HuH-7.5 (cell line): ENCODE data around the gene CARHSP1.
"Not testable (repeated sequence)": the region's sequence is repeated elsewhere in the genome, so short reads cannot be mapped to it uniquely, and the experiment has no call there.

Experiments
- DNase-seq: peaks from one replicate; pipeline ENCODE4 v3.0.0; 2011; ENCODE audit warnings: low spot score

Gene CARHSP1

GRCh38 chr16:8868416-8869211 lies at the start of gene CARHSP1:
CARHSP1 (minus strand) TSS chr16:8869006; CDS start chr16:8859328, 9,678 bp downstream.
- peak; percentile 92 for DNase-seq

- DNase-seq = not testable (repeated sequence)
Measured at GRCh38 chr16:8917336-8917735, 48.5 kb upstream of the CARHSP1 start.

- no peak for DNase-seq
Measured at GRCh38 chr16:8916541-8917225, 47.9 kb upstream of the CARHSP1 start.

GRCh38 chr16:8915722-8916301 lies 47.0 kb upstream of the CARHSP1 start:
- DNase-seq = no peak

DNA sequence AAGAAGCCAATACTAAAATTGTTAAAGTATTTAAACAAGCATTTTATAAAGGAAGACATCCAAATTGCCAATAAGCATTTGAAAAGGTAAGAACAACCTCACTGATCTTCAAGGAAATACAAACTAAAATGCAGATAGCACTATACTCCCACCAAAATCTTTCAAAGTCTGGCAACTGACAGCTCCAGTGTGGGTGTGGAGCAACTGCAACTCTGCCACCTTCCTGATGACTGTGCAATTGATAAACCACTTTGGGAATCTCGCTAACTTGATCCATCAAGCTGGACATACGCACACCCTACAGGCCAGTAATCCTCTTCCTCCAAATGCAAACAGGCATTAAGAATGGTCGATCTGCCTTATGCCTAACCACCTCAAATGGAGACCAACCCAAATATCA lies 45.3 kb upstream of the CARHSP1 start:
- DNase-seq = no peak

DNA sequence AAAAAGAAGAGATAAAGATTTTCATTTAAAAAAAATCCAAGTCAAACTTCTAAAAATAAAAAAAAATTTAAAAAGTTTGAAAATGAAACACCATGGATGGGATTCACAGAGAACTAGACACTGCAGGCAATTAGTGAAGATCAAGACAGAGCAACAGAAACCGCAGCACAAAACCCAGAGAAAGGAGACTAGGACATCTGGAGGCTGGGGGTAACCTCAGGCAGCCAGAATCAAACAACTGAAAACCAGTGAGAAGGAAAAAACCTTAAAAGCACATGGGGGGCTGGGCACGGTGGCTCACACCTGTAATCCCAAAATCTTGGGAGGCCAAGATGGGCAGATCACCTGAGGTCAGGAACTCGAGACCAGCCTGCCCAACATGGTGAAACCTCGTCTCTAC lies 44.0 kb upstream of the CARHSP1 start:
- no peak for DNase-seq

DNA sequence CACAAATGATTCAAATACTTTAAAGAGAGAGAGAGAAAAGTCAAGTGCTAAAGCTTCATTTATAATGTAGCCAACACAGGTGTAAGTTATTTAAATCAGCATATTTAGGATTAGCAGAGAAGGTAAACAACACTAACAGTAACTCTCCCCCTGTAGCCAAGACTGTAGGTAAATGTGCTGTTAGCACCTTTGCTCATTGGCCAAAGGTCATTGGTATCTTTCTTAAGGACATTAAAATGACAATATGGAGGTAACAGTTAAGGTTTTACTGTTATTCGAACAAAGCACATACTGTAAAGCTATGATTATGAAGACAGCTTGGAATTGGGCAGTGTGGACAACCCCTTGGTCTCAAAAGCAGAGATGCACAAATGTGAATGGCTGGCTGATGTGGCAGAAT lies 42.0 kb upstream of the CARHSP1 start:
- DNase-seq = no peak

GRCh38 chr16:8908810-8909468 lies 40.1 kb upstream of the CARHSP1 start:
- DNase-seq = no peak

- no peak for DNase-seq
Measured at GRCh38 chr16:8907096-8907495, 38.3 kb upstream of the CARHSP1 start.

- DNase-seq = no peak
Measured at GRCh38 chr16:8905795-8906591, 37.2 kb upstream of the CARHSP1 start.

DNA sequence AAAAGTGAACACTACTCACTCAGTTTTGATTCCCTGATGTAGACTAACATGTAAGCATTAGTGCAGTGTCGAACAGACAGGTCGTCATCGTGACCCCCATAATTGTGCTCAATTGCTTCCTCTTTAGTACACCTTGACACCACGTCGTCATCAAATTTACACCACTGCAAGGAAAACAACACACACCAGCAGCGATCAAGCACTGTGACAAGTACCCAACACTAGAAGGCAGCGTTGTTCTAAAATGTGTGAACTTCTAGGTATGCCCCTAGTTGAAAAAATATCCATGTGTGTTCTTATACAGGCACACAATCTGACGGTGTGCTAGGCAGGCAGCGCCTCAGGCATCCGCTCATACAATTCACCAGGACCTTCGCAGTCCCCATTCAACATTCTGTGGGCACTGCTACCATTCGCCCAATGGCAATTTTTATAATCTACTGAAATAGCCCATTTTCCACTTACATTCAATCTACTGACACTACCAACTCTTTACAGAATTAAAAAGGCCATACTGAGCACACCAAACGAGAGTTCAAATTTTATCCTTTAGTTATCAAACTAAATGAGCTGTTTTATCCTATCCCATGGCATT lies 36.5 kb upstream of the CARHSP1 start:
- DNase-seq = no peak

DNA sequence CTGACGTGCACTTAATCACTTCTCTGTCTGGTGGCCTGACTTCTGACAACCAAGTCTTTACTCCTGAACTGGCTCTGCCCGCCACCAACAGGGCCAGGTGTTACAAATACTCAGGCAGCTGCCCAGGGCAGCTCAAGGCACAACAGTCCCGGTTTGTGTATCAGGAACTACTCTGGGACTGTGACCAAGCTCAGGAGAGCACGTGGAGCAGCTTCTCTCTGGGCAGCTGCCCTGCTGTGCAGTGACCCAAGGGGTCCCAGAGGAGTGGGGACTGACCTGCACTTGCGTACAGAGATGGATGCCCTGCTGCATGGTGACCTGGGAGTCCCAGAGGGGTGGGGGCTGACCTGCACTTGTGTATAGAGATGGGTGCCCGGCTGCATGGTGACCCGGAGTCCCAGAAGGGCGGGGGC lies 35.2 kb upstream of the CARHSP1 start:
- no peak for DNase-seq

DNA sequence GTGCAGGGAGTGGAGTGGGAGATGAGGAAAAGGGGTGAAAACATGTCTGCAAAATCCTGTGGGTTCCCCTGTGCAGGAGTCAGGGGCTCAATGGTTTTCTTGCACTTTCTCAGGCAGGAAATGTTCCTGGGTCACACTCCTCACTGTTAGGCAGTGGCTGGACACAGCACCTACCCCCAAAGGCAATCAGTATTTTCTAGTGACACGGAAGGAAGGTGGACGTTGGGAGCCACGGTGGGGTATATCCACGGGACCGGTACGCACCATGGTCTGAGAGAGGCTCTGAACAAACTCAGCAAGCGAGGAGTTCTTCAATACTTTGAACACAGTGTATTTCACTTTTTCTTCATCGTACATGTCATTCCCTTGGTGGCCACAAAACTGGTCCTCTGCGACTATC lies 34.2 kb upstream of the CARHSP1 start:
- DNase-seq = no peak

DNA sequence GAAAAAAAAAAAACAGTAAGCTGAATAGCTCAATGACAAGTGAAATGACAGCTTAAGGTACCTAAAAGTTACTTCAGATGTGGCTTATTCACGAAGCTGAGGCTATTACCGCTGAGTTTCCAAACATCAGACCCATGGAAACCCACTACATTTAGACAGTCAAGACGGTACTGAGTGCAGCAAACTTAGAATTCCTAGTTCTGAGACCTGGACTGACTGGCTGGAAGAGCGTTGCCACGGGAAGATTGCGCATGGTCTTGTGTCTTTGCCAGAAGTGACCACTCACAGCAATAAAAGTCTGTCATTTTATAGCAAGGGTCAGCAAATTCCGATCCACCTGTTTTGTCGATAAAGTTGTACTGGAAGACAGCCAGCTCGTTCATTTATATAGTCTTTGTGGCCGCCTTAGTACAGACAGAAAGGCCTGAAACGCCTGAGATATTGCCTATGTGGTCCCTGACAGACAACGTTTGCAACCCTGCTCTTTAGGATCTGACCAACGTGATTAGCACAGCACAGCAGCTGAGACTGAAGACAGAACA lies 32.6 kb upstream of the CARHSP1 start:
- DNase-seq = no peak

DNA sequence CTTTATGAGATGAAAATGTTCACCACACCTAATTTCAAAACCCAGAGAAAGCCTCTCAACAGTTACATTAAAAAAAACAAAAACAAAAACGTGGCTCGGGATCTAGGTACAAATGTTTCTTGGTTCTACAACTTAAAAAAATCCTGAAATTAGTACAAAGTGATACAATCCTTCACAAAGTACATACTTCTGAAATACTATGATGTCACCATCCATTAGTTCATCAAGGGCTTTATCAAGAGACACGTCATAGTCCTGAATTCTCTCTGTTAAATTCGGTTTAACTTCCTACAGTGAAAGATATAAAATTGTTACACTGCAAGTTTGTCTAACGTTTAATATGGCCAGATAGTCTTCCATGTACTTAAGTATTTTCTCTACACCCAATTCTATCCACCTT lies 31.5 kb upstream of the CARHSP1 start:
- no peak for DNase-seq

GRCh38 chr16:8899709-8900317 lies 31.0 kb upstream of the CARHSP1 start:
- DNase-seq = no peak

- no peak for DNase-seq
Measured at GRCh38 chr16:8898660-8899318, 30.0 kb upstream of the CARHSP1 start.

- no peak for DNase-seq
Measured at GRCh38 chr16:8894736-8895334, 26.0 kb upstream of the CARHSP1 start.

- no peak for DNase-seq
Measured at GRCh38 chr16:8893976-8894690, 25.3 kb upstream of the CARHSP1 start.
